GM12872 (cell line): Measurements from ENCODE around the gene DGCR6L.

Experiments used
- CTCF ChIP-seq: IDR thresholded peaks from 3 replicates; pipeline ENCODE4 v1.5.1; 2011; ENCODE audit warnings: low read depth, mild to moderate bottlenecking, low read length, moderate library complexity; ENCODE audit not compliant: insufficient read depth

DGCR6L gene

GRCh38 chr22:20316217-20316843 lies 3.5 kb downstream of the DGCR6L start:
- no peak for TF ChIP-seq CTCF

GRCh38 chr22:20315337-20316216 lies 4.3 kb downstream of the DGCR6L start:
- no peak for TF ChIP-seq CTCF

DNA sequence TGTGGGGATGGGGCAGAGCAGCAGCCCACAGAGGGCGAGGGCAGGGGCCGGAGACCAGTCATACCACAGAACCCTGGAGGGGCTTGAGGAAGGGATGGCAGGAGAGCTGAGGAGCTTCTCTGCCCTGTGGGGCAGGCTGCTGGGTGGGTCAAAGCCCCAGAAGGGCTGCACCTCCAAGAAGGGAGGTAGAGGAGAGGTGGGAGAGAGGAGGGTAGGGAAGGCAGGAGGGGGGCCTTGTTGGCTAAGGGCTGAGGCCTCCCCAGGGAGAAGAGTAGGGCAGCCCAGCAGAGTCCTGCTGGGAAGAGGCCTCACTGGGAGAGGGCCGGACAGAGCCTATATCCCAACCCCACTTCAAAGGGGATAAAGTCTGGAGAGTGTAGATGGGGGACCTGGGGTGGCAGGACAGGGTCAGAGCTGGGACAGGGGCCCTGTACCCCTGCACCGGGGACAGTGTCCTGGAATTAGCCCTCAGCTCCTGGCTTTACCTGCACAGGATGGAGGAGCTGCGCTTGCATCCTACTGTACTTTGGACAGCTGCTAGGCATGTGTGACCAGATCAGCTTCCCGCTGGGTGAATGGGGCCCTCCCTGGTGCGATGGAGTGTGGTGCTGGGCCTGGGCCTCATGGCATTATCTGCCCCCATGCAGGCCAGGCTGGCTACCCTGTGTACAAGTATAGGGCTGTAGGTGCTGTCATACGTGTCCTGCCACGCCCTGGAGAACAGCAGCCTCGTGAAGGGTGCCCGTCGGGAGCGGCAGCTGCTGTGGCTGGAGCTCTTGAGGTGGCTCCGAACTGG lies 7.3 kb downstream of the DGCR6L start:
- TF ChIP-seq CTCF = no peak

- no peak for TF ChIP-seq CTCF
Observed at GRCh38 chr22:20305894-20306645, 13.8 kb downstream of the DGCR6L start.

GRCh38 chr22:20304646-20305045 lies 15.2 kb downstream of the DGCR6L start:
- no peak for TF ChIP-seq CTCF

GRCh38 chr22:20302438-20303228 lies 17.2 kb downstream of the DGCR6L start:
- TF ChIP-seq CTCF = no peak
